ENCODE results near the gene ZNF174. TPM values are rescaled to one million over a fixed set of nuclear protein-coding genes. Genes with fewer than 3 reads are reported as not detected.

Gene ZNF174
- total RNA-seq, 2 donors from 2014 or later, result 4.9 to 13.0 TPM

- H3K36me3 ChIP-seq (replicated peaks in 1 of 2; ENCODE audit: insufficient read depth in 1 of 2, low read depth in 2 of 2), result no peaks in the 10 kb centered on the region
- peak; percentile 68 for ATAC-seq
- DNase-seq, result peak; percentile 50 to 84 (median 68)
- intact Hi-C loops (cut with DNase I), result no loop called here
- peak; percentile 21 to 84 (median 78) for TF ChIP-seq POLR2A (IDR thresholded peaks at IDR 0.05)
- no peak for TF ChIP-seq CTCF (IDR thresholded peaks at IDR 0.05)
- WGBS, 2 donors, result 1 to 6% methylated on average over 10 of the region's 10 CpGs
- H3K9me3 ChIP-seq, result no peaks in the 10 kb centered on the region
- peaks cover 68% of the 10 kb centered on the region for H3K4me1 ChIP-seq
- H3K27me3 ChIP-seq, result no peaks in the 10 kb centered on the region
- H3K27ac ChIP-seq, result peak overlapping the region; percentile 93 to 98 (median 96)
- peak overlapping the region; percentile 48 to 72 for H3K4me3 ChIP-seq
Observed at GRCh38 chr16:3458852-3459361, 57.9 kb downstream of the ZNF174 start.

Other genes with a start within 250 kb of the ZNF174 start
- gene OR1F1, start 213.0 kb upstream of the ZNF174 start, total RNA-seq, result not detected
- 1 to 10 TPM; 2.0 to 7.0 TPM for gene ZNF200, start 166.1 kb upstream of the ZNF174 start, total RNA-seq
- gene MEFV, start 144.6 kb upstream of the ZNF174 start, total RNA-seq, result under 1 TPM; 0.78 to 0.99 TPM
- gene ZNF263, start 117.7 kb upstream of the ZNF174 start, total RNA-seq, result 10 to 100 TPM; 19.8 to 31.1 TPM
- 1 to 10 TPM; 2.6 to 4.6 TPM for gene TIGD7, start 95.8 kb upstream of the ZNF174 start, total RNA-seq
- gene ZNF75A, start 95.7 kb upstream of the ZNF174 start, total RNA-seq, result 10 to 100 TPM; 12.9 to 15.3 TPM
- not detected for gene OR2C1, start 45.3 kb upstream of the ZNF174 start, total RNA-seq
- 1 to 10 TPM; 4.0 to 7.3 TPM for gene ZSCAN32, start 211 bp upstream of the ZNF174 start, total RNA-seq
- gene ZNF597, start 42.3 kb downstream of the ZNF174 start, total RNA-seq, result 1 to 10 TPM; 1.3 to 2.3 TPM
- gene NAA60, start 42.5 kb downstream of the ZNF174 start, total RNA-seq, result 10 to 100 TPM; 28.3 to 36.3 TPM
- gene C16orf90, start 94.3 kb downstream of the ZNF174 start, total RNA-seq, result not detected
- gene CLUAP1, start 99.8 kb downstream of the ZNF174 start, total RNA-seq, result 10 to 100 TPM in 1 of 2 donors, 1 to 10 TPM in 1; 7.8 to 20.1 TPM
- gene NLRC3, start 176.2 kb downstream of the ZNF174 start, total RNA-seq, result 1 to 10 TPM in 1 of 2 donors, under 1 TPM in 1; 0.78 to 1.3 TPM
- 1 to 10 TPM; 3.6 to 4.2 TPM for gene SLX4, start 210.4 kb downstream of the ZNF174 start, total RNA-seq